HG02938 (cell line): ENCODE results near the gene RIMS4.

Experiments
- ATAC-seq: cut with Tn5 transposase; IDR thresholded peaks from one replicate; pipeline ENCODE4 v1.9.1; 2021; ENCODE audit warnings: mild to moderate bottlenecking, moderate library complexity; ENCODE audit not compliant: unreplicated experiment

The RIMS4 gene

GRCh38 chr20:44704551-44704971 lies 105.8 kb downstream of the RIMS4 start:
- ATAC-seq: no peak

GRCh38 chr20:44703956-44704488 lies 106.3 kb downstream of the RIMS4 start:
- no peak for ATAC-seq

- no peak for ATAC-seq
These were observed 107.0 kb downstream of the RIMS4 start for GRCh38 chr20:44703183-44703925.

- ATAC-seq: no peak
These were observed 107.6 kb downstream of the RIMS4 start for GRCh38 chr20:44702776-44703175.

- no peak for ATAC-seq
These were observed 108.5 kb downstream of the RIMS4 start for GRCh38 chr20:44701858-44702256.
